GM12878 (cell line): ENCODE results near the gene COL5A1. TPM values are rescaled to one million over a fixed set of nuclear protein-coding genes. Genes with fewer than 3 reads are reported as not detected.

Source experiments
- ATAC-seq: fragments of 200-7000 bp; cut with Tn5 transposase; 3 replicates; pipeline ENCODE4 v1.9.1; 2020; ENCODE audit warnings: mild to moderate bottlenecking, moderate library complexity
- BruUV-seq: library from RNA; stranded (reverse); fragments of 400-500 nt; replicated peaks from 2 replicates; lab custom pipeline; 2021; lab: Mats Ljungman, UMichigan
- CTCF ChIA-PET: fragments of 300-600 bp; sonication (Branson Sonifier 250); formaldehyde crosslinking; extraction: SDS; loops from one replicate; lab custom pipeline; 2021; ENCODE audit warnings: inconsistent platforms; lab: Yijun Ruan, JAX
- POLR2A ChIA-PET: fragments of 350-600 bp; formaldehyde crosslinking; extraction: SDS; loops from one replicate; lab custom pipeline; 2021; ENCODE audit warnings: inconsistent platforms; lab: Charles Lee
- RAD21 ChIA-PET: fragments of 300-600 bp; sonication (Branson Sonifier 250); formaldehyde crosslinking; loops from one replicate; lab custom pipeline; 2023; ENCODE audit warnings: antibody characterized with exemption; ENCODE audit not compliant: unreplicated experiment; lab: Charles Lee
- SMC1A ChIA-PET: fragments of 300-600 bp; sonication (Branson Sonifier 250); formaldehyde crosslinking; loops from one replicate; lab custom pipeline; 2023; ENCODE audit not compliant: unreplicated experiment, uncharacterized antibody; lab: Charles Lee
- DNase-seq: peaks from one replicate; pipeline ENCODE4 v3.0.0-alpha.2; 2011; ENCODE audit warnings: low read depth, low spot score
- FAIRE-seq: peaks from 3 replicates; lab custom pipeline; 2011; peaks lifted over from hg19 to GRCh38; lab: Jason Lieb, UNC
- H2AFZ ChIP-seq: 2 replicates; pipeline ENCODE4 v1.6.0; 2011; ENCODE audit warnings: low read depth, low read length, control low read depth; ENCODE audit not compliant: control insufficient read depth
- H3K27ac ChIP-seq: 2 replicates; pipeline ENCODE4 v1.5.1; 2011; ENCODE audit warnings: control low read depth; ENCODE audit not compliant: control insufficient read depth, insufficient read depth
- H3K27me3 ChIP-seq, 2 experiments: replicated peaks in 1 of 2; 2 replicates each; pipeline versions ENCODE4 v1.6.0 to v1.6.1; 2011; ENCODE audit warnings: low read length in 1 of 2; ENCODE audit not compliant: control insufficient read depth in 2 of 2, insufficient read depth in 2 of 2
- H3K36me3 ChIP-seq, 2 experiments: 2 replicates each; pipeline ENCODE4 v1.5.1; 2011; ENCODE audit warnings: low read length in 1 of 2; ENCODE audit not compliant: control insufficient read depth in 2 of 2, insufficient read depth in 2 of 2
- H3K4me1 ChIP-seq: 2 replicates; pipeline ENCODE4 v1.6.1; 2011; ENCODE audit warnings: mild to moderate bottlenecking, low read length, moderate library complexity, mixed read lengths; ENCODE audit not compliant: control insufficient read depth, insufficient read depth
- H3K4me2 ChIP-seq: 2 replicates; pipeline ENCODE4 v1.6.0; 2011; ENCODE audit warnings: control low read depth; ENCODE audit not compliant: control insufficient read depth, insufficient read depth
- H3K4me3 ChIP-seq: fragments of 200-600 bp; sonication (generic); 2 replicates; pipeline ENCODE4 v1.5.1; 2016
- H3K79me2 ChIP-seq: 2 replicates; pipeline ENCODE4 v1.6.0; 2011; ENCODE audit warnings: low read length; ENCODE audit not compliant: control insufficient read depth, insufficient read depth
- H3K9ac ChIP-seq: 2 replicates; pipeline ENCODE4 v1.8.0; 2011; ENCODE audit warnings: low read length, control low read depth, mixed read lengths; ENCODE audit not compliant: control insufficient read depth, insufficient read depth
- H3K9me3 ChIP-seq: replicated peaks from 3 replicates; pipeline ENCODE4 v1.5.1; 2011; ENCODE audit warnings: mild to moderate bottlenecking, low read length; ENCODE audit not compliant: control insufficient read depth, insufficient read depth
- H4K20me1 ChIP-seq: 2 replicates; pipeline ENCODE4 v1.6.0; 2011; ENCODE audit not compliant: control insufficient read depth, insufficient read depth
- BMI1 ChIP-seq: fragments of 450-650 bp; IDR thresholded peaks from 2 replicates; pipeline ENCODE4 v1.6.1; 2016; ENCODE audit warnings: mild to moderate bottlenecking, moderate library complexity, borderline replicate concordance
- GABPA ChIP-seq: IDR thresholded peaks from 2 replicates; pipeline ENCODE4 v1.6.1; 2014; ENCODE audit warnings: antibody characterized with exemption, low read depth, mild to moderate bottlenecking, inconsistent platforms
- LARP7 ChIP-seq: fragments of 450-650 bp; IDR thresholded peaks from 2 replicates; pipeline ENCODE4 v1.6.1; 2017; ENCODE audit warnings: mild to moderate bottlenecking
- NR2C1 ChIP-seq: fragments of 450-650 bp; IDR thresholded peaks from 2 replicates; pipeline ENCODE4 v1.6.1; 2017; ENCODE audit warnings: antibody characterized with exemption, mild to moderate bottlenecking, moderate library complexity
- POLR2AphosphoS2 ChIP-seq: IDR thresholded peaks from 2 replicates; pipeline ENCODE4 v1.6.1; 2011; ENCODE audit warnings: low read depth, mild to moderate bottlenecking, low read length, improper control_type of control experiment, moderate library complexity
- RELA ChIP-seq: fragments of 450-650 bp; IDR thresholded peaks from 2 replicates; pipeline ENCODE4 v1.8.0; 2014; ENCODE audit warnings: borderline replicate concordance; ENCODE audit not compliant: partially characterized antibody
- TCF3 ChIP-seq: IDR thresholded peaks from 2 replicates; pipeline ENCODE4 v1.6.1; 2012; ENCODE audit warnings: low read depth, mild to moderate bottlenecking, low read length, borderline replicate concordance; ENCODE audit not compliant: insufficient read depth
- TCF7 ChIP-seq: IDR thresholded peaks from 2 replicates; pipeline ENCODE4 v1.6.1; 2014; ENCODE audit warnings: antibody characterized with exemption, borderline replicate concordance
- WGBS: methylation state at CpG from one replicate; pipeline ENCODE4 v1.1.6; 2016; ENCODE audit warnings: low lambda C conversion rate; ENCODE audit not compliant: insufficient replicate concordance, insufficient coverage; ENCODE audit errors: missing lambda C conversion rate; 5-methylcytosine and 5-hydroxymethylcytosine counted together
- in situ Hi-C: fragments of 300-500 bp; cut with MboI; formaldehyde crosslinking; loops from 9 replicates; pipeline ENCODE4 v1.14.3; 2018; ENCODE audit warnings: mixed read lengths
- intact Hi-C: fragments of 100-400 bp; cut with micrococcal nuclease; formaldehyde crosslinking; loops from one replicate; pipeline ENCODE4 v1.14.2; 2022; ENCODE audit not compliant: unreplicated experiment
- polyA plus RNA-seq, 11 experiments: library from polyadenylated mRNA; depleted of rRNA in 4 of 11; unstranded in 6 of 11; stranded (reverse) in 5 of 11; fragments of >200 nt; fragmentation: Nextera tagmentation in 4 of 11; fragmentation: Illumina TruSeq in 1 of 11; extraction: Ambion mirVana in 4 of 11; extraction: Trizol in 1 of 11; gene quantifications; 1 replicate in 1 of 11; 2 replicates in 10 of 11; pipeline versions ENCODE4 v1.2.1 to v1.2.3, GENCODE V29; 2011 to 2016; ENCODE audit warnings: inconsistent platforms in 2 of 11, missing spikeins in 2 of 11, low read depth in 1 of 11
- total RNA-seq, 4 experiments: library from RNA; depleted of rRNA in 3 of 4; stranded (reverse); fragments of >200 nt in 3 of 4; fragmentation: Illumina TruSeq in 1 of 4; extraction: Trizol in 1 of 4; gene quantifications; 2 replicates each; pipeline versions ENCODE4 v1.2.1 to v1.2.3, GENCODE V29; 2013 to 2021
- TF ChIP-seq, protein P1 (sequence below): IDR thresholded peaks from 2 replicates; pipeline ENCODE4 v1.6.1; 2011; ENCODE audit warnings: borderline replicate concordance, low read depth, mild to moderate bottlenecking, moderate library complexity, low read length; ENCODE audit not compliant: insufficient read depth, poor library complexity, severe bottlenecking

The COL5A1 gene
- total and polyA plus RNA-seq, 10 of the 15 experiments (the other 5 are each of a cell fraction or from before 2014, with no cell fraction given), result under 0.01 to 0.15 (median 0.13) TPM; not detected in 4

DNA sequence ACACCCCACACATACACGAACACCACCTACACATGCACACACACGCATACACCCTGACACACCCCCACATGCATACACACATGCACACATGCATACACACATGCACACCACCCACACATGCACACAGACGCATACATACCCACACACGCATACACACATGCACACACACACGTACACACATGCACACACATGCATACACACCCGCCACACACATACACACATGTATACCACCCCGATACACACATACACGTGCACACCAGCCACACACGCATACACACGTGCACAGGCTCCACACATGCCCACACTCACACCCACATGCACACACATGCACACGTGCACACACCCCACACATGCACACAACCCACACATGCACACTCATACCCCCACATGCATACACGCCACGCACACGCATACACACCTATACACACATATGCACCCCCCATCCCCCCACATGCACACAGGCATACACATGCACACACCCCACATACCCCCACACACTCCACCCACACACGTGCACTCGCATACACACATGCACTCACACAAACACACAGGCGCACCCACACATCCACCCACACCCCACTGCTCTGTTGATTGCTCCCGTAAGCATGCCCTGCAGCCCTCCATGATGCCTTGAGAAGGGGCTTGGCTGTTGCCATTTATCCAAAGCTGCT, 119.3 kb downstream of the COL5A1 start:
- SMC1A ChIA-PET, result no interaction called here
- intact Hi-C loops, result no loop called here
- Histone ChIP-seq H3K9ac (no peak overlapping the region), H4K20me1 (no peaks in the 10 kb centered on the region), H3K4me2 (no peak overlapping the region), H3K27ac (no peak overlapping the region), H3K79me2 (no peaks in the 10 kb centered on the region), H3K27me3 (peaks cover 0 to 2% of the 10 kb centered on the region in 2 experiments; a peak in 1 of 4 replicates), H3K36me3 (no peaks in the 10 kb centered on the region), H2AFZ (no peak overlapping the region), H3K9me3 (no peaks in the 10 kb centered on the region; the same call in 2 of the 3 replicates), H3K4me1 (peaks cover 1% of the 10 kb centered on the region; the same call in 1 of the 2 replicates), H3K4me3 (no peak overlapping the region)
- CTCF ChIA-PET, result no interaction called here
- 55% methylated on average over 18 of the region's 18 CpGs for WGBS
- RAD21 ChIA-PET, result no interaction called here
- TF ChIP-seq TCF3 (no peak), POLR2AphosphoS2 (no peak), NR2C1 (no peak), TCF7 (no peak), RELA (no peak), BMI1 (no peak), GABPA (no peak), LARP7 (no peak)
- TF ChIP-seq, protein P1, sequence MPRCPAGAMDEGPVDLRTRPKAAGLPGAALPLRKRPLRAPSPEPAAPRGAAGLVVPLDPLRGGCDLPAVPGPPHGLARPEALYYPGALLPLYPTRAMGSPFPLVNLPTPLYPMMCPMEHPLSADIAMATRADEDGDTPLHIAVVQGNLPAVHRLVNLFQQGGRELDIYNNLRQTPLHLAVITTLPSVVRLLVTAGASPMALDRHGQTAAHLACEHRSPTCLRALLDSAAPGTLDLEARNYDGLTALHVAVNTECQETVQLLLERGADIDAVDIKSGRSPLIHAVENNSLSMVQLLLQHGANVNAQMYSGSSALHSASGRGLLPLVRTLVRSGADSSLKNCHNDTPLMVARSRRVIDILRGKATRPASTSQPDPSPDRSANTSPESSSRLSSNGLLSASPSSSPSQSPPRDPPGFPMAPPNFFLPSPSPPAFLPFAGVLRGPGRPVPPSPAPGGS, result no peak
- ATAC-seq (no peak), FAIRE-seq (no peak), DNase-seq (no peak)
- POLR2A ChIA-PET, result no interaction called here
- no TSS peak for BruUV-seq
- in situ Hi-C loops, result no loop called here
